Osteoblast (primary cell): Measurements from ENCODE around the gene UNC13A. TPM values are rescaled to one million over a fixed set of nuclear protein-coding genes. Genes with fewer than 3 reads are reported as not detected.
"Not testable (repeated sequence)": the region's sequence is repeated elsewhere in the genome, so short reads cannot be mapped to it uniquely, and the experiment has no call there.

Source experiments
- DNase-seq: peaks from one replicate; pipeline ENCODE4 v3.0.0; 2011; ENCODE audit warnings: low spot score, mixed read lengths; ENCODE audit not compliant: insufficient read length; ENCODE audit errors: missing footprints
- H2AFZ ChIP-seq: 2 replicates; pipeline ENCODE4 v1.6.0; 2011; ENCODE audit warnings: mild to moderate bottlenecking, low read length
- H3K27ac ChIP-seq: 2 replicates; pipeline ENCODE4 v1.5.1; 2011; ENCODE audit warnings: mild to moderate bottlenecking, low read depth, low read length, moderate library complexity
- H3K27me3 ChIP-seq: 2 replicates; pipeline ENCODE4 v1.6.0; 2012; ENCODE audit warnings: mild to moderate bottlenecking, control low read depth, inconsistent platforms, low read length, moderate library complexity; ENCODE audit not compliant: insufficient read depth
- H3K36me3 ChIP-seq: 2 replicates; pipeline ENCODE4 v1.5.1; 2011; ENCODE audit warnings: mild to moderate bottlenecking, low read length, control low read depth, moderate library complexity; ENCODE audit not compliant: insufficient read depth
- H3K4me1 ChIP-seq: 2 replicates; pipeline ENCODE4 v1.5.1; 2011; ENCODE audit warnings: mild to moderate bottlenecking, low read length, control low read depth, moderate library complexity; ENCODE audit not compliant: insufficient read depth
- H3K4me2 ChIP-seq: 2 replicates; pipeline ENCODE4 v1.6.0; 2011; ENCODE audit warnings: mild to moderate bottlenecking, low read length; ENCODE audit not compliant: insufficient read depth
- H3K4me3 ChIP-seq: fragments of 200-600 bp; sonication (generic); 3 replicates; pipeline ENCODE4 v1.5.1; 2012; ENCODE audit warnings: mild to moderate bottlenecking, low read length, inconsistent platforms; ENCODE audit not compliant: insufficient read depth
- H3K79me2 ChIP-seq: 2 replicates; pipeline ENCODE4 v1.6.0; 2012; ENCODE audit warnings: mild to moderate bottlenecking, low read length, control low read depth, inconsistent platforms; ENCODE audit not compliant: insufficient read depth
- H3K9me3 ChIP-seq: 2 replicates; pipeline ENCODE4 v1.5.1; 2011; ENCODE audit warnings: low read depth, low read length, control low read depth
- H4K20me1 ChIP-seq: 2 replicates; pipeline ENCODE4 v1.6.0; 2012; ENCODE audit warnings: mild to moderate bottlenecking, low read length, control low read depth; ENCODE audit not compliant: insufficient read depth
- CTCF ChIP-seq: IDR thresholded peaks from 2 replicates; pipeline ENCODE4 v1.5.1; 2011; ENCODE audit warnings: mild to moderate bottlenecking, low read depth, low read length, moderate library complexity; ENCODE audit errors: extremely low read depth
- total RNA-seq: library from RNA; depleted of rRNA; stranded (reverse); fragments of >200 nt; gene quantifications from 2 replicates; pipeline ENCODE4 v1.2.3, GENCODE V29; 2012

Gene UNC13A
- total RNA-seq, 1 donor, result under 0.01 TPM

- H3K9me3 ChIP-seq, result no peaks in the 10 kb centered on the region
- H3K4me1 ChIP-seq, result no peaks in the 10 kb centered on the region
- DNase-seq, result peak; percentile 27
- no peaks in the 10 kb centered on the region for H4K20me1 ChIP-seq
- no peaks in the 10 kb centered on the region for H3K79me2 ChIP-seq
- no peak overlapping the region for H3K4me2 ChIP-seq
- H3K36me3 ChIP-seq, result no peaks in the 10 kb centered on the region
- no peak for TF ChIP-seq CTCF
- no peak overlapping the region for H2AFZ ChIP-seq
- no peak overlapping the region for H3K4me3 ChIP-seq
- H3K27ac ChIP-seq, result no peak overlapping the region
- H3K27me3 ChIP-seq, result peaks cover 32% of the 10 kb centered on the region
These were observed 88.4 kb downstream of the UNC13A start for GRCh38 chr19:17599780-17600179.

- Histone ChIP-seq H3K9me3 (no peaks in the 10 kb centered on the region), H4K20me1 (no peaks in the 10 kb centered on the region), H3K4me1 (no peaks in the 10 kb centered on the region), H3K4me3 (no peak overlapping the region), H3K79me2 (no peaks in the 10 kb centered on the region), H3K36me3 (no peaks in the 10 kb centered on the region), H2AFZ (no peak overlapping the region), H3K4me2 (no peak overlapping the region), H3K27me3 (peaks cover 29% of the 10 kb centered on the region), H3K27ac (no peak overlapping the region)
- DNase-seq, result no peak
- TF ChIP-seq CTCF, result no peak
These were observed 89.2 kb downstream of the UNC13A start for GRCh38 chr19:17598953-17599352.

GRCh38 chr19:17598063-17598462, 90.1 kb downstream of the UNC13A start:
- not testable (repeated sequence) for H3K36me3 ChIP-seq, H3K27ac ChIP-seq, H3K4me3 ChIP-seq, H3K4me1 ChIP-seq, H3K9me3 ChIP-seq, H4K20me1 ChIP-seq, H2AFZ ChIP-seq, H3K79me2 ChIP-seq, DNase-seq, H3K4me2 ChIP-seq
- peaks cover 26% of the 10 kb centered on the region for H3K27me3 ChIP-seq

GRCh38 chr19:17594296-17594695, 93.9 kb downstream of the UNC13A start:
- H3K27ac ChIP-seq, H3K4me2 ChIP-seq, H2AFZ ChIP-seq, H3K9me3 ChIP-seq, H3K4me3 ChIP-seq, H3K36me3 ChIP-seq, H3K79me2 ChIP-seq, H3K27me3 ChIP-seq, H3K4me1 ChIP-seq, DNase-seq, H4K20me1 ChIP-seq: not testable (repeated sequence)

- Histone ChIP-seq H3K27me3 (peaks cover 7% of the 10 kb centered on the region), H3K4me3 (no peak overlapping the region), H3K4me1 (no peaks in the 10 kb centered on the region), H3K36me3 (no peaks in the 10 kb centered on the region), H3K27ac (no peak overlapping the region), H4K20me1 (no peaks in the 10 kb centered on the region), H2AFZ (no peak overlapping the region), H3K9me3 (no peaks in the 10 kb centered on the region), H3K4me2 (no peak overlapping the region), H3K79me2 (no peaks in the 10 kb centered on the region)
- DNase-seq, result no peak
- TF ChIP-seq CTCF, result no peak
These were observed 97.3 kb downstream of the UNC13A start for GRCh38 chr19:17590866-17591265.

GRCh38 chr19:17585395-17585794, 102.8 kb downstream of the UNC13A start:
- H3K27ac ChIP-seq, result not testable (repeated sequence)

More at GRCh38 chr19:17585395-17585794, 102.8 kb downstream of the UNC13A start:
- not testable (repeated sequence) for H3K27me3 ChIP-seq, H3K4me2 ChIP-seq, DNase-seq, H3K9me3 ChIP-seq, H3K4me3 ChIP-seq, H3K4me1 ChIP-seq, H2AFZ ChIP-seq, H4K20me1 ChIP-seq, H3K79me2 ChIP-seq
- H3K36me3 ChIP-seq, result peaks cover 25% of the 10 kb centered on the region
